SK-N-SH (cell line): ENCODE measurements around the gene PDGFB. TPM values are rescaled to one million over a fixed set of nuclear protein-coding genes. Genes with fewer than 3 reads are reported as not detected.

Experiments
- CTCF ChIA-PET: fragments of 300-600, 350-600 bp; formaldehyde crosslinking; extraction: SDS; loops from one replicate; lab custom pipeline; 2021; lab: Yijun Ruan, JAX
- POLR2A ChIA-PET: fragments of 350-600 bp; sonication (Branson Sonifier 250); formaldehyde crosslinking; extraction: SDS; loops from one replicate; lab custom pipeline; 2020; ENCODE audit warnings: antibody characterized with exemption, inconsistent platforms; lab: Yijun Ruan, JAX
- DNase-seq: peaks from one replicate; pipeline ENCODE4 v3.0.0; 2012
- H2AFZ ChIP-seq: fragments of 200-600 bp; sonication (generic); 2 replicates; pipeline ENCODE4 v1.8.1; 2016; ENCODE audit warnings: antibody characterized with exemption, mild to moderate bottlenecking, low read depth
- H3F3A ChIP-seq: fragments of 200-600 bp; sonication (generic); replicated peaks from 2 replicates; pipeline ENCODE3; 2016; ENCODE audit warnings: antibody characterized with exemption, mild to moderate bottlenecking; ENCODE audit not compliant: insufficient read depth
- H3K27ac ChIP-seq, 2 experiments: fragments of 200-500 bp in 1 of 2; fragments of 200-600 bp in 1 of 2; sonication (Bioruptor generic) in 1 of 2; sonication (generic), shearing (Covaris generic) in 1 of 2; 2 replicates each; pipeline versions ENCODE4 v1.5.1 to v1.6.1; 2014 to 2016; ENCODE audit warnings: low read depth in 2 of 2, inconsistent platforms in 1 of 2, low read length in 1 of 2, mild to moderate bottlenecking in 1 of 2, mixed read lengths in 1 of 2
- H3K27me3 ChIP-seq: fragments of 200-600 bp; sonication (generic), shearing (Covaris generic); 2 replicates; pipeline ENCODE4 v1.6.1; 2016; ENCODE audit warnings: mixed run types; ENCODE audit not compliant: insufficient read depth
- H3K36me3 ChIP-seq, 2 experiments: fragments of 200-500 bp in 1 of 2; fragments of 200-600 bp in 1 of 2; sonication (Bioruptor generic) in 1 of 2; sonication (generic) in 1 of 2; replicated peaks in 1 of 2; 2 replicates each; pipeline versions ENCODE3 to v1.5.1; 2014 to 2016; ENCODE audit warnings: low read length in 1 of 2, mild to moderate bottlenecking in 1 of 2; ENCODE audit not compliant: insufficient read depth in 2 of 2, control insufficient read depth in 1 of 2
- H3K4me1 ChIP-seq, 2 experiments: fragments of 200-500 bp in 1 of 2; fragments of 200-600 bp in 1 of 2; sonication (Bioruptor generic) in 1 of 2; sonication (generic), shearing (Covaris generic) in 1 of 2; 2 replicates each; pipeline versions ENCODE4 v1.5.1 to v1.6.1; 2014 to 2016; ENCODE audit warnings: low read depth in 1 of 2, low read length in 1 of 2, mixed run types in 1 of 2; ENCODE audit not compliant: insufficient read depth in 2 of 2, control insufficient read depth in 1 of 2
- H3K4me2 ChIP-seq: fragments of 200-600 bp; sonication (generic), shearing (Covaris generic); 2 replicates; pipeline ENCODE4 v1.6.1; 2017; ENCODE audit warnings: mixed run types
- H3K4me3 ChIP-seq, 2 experiments: fragments of 200-500 bp in 1 of 2; fragments of 200-600 bp in 1 of 2; sonication (Bioruptor generic) in 1 of 2; sonication (generic), shearing (Covaris generic) in 1 of 2; 2 replicates each; pipeline versions ENCODE4 v1.5.1 to v1.8.1; 2014 to 2016; ENCODE audit warnings: low read depth in 2 of 2, inconsistent platforms in 1 of 2, low read length in 1 of 2, mild to moderate bottlenecking in 1 of 2, mixed read lengths in 1 of 2, moderate library complexity in 1 of 2
- H3K79me2 ChIP-seq: fragments of 200-600 bp; sonication (generic); 2 replicates; pipeline ENCODE4 v1.8.1; 2017; ENCODE audit warnings: mild to moderate bottlenecking; ENCODE audit not compliant: insufficient read depth
- H3K9ac ChIP-seq: fragments of 200-600 bp; sonication (generic); 2 replicates; pipeline ENCODE4 v1.6.1; 2017; ENCODE audit warnings: mixed run types
- H3K9me2 ChIP-seq: fragments of 200-600 bp; sonication (generic); 2 replicates; pipeline ENCODE4 v1.6.1; 2017; ENCODE audit warnings: mixed run types
- H3K9me3 ChIP-seq: fragments of 200-600 bp; sonication (generic); 2 replicates; pipeline ENCODE4 v1.6.1; 2017; ENCODE audit warnings: mixed run types, mild to moderate bottlenecking, moderate library complexity
- H4K20me1 ChIP-seq: fragments of 200-600 bp; sonication (generic); 2 replicates; pipeline ENCODE4 v1.6.1; 2017; ENCODE audit warnings: mild to moderate bottlenecking, mixed run types; ENCODE audit not compliant: insufficient read depth
- FOXM1 ChIP-seq: IDR thresholded peaks from 2 replicates; pipeline ENCODE4 v1.4.0; 2012; ENCODE audit warnings: low read depth, mild to moderate bottlenecking
- MXI1 ChIP-seq: IDR thresholded peaks from 2 replicates; pipeline ENCODE4 v1.6.1; 2012; ENCODE audit warnings: mild to moderate bottlenecking, low read depth, low read length, improper control_type of control experiment
- POLR2AphosphoS5 ChIP-seq: IDR thresholded peaks from 2 replicates; pipeline ENCODE4 v1.6.1; 2012; ENCODE audit warnings: low read depth, low read length
- RCOR1 ChIP-seq: fragments of 150-350 bp; IDR thresholded peaks from 2 replicates; pipeline ENCODE4 v1.6.1; 2017; ENCODE audit warnings: antibody characterized with exemption, low read length
- RFX5 ChIP-seq: IDR thresholded peaks from 2 replicates; pipeline ENCODE4 v1.6.1; 2012; ENCODE audit warnings: mild to moderate bottlenecking, improper control_type of control experiment, low read length
- SMC3 ChIP-seq: IDR thresholded peaks from 2 replicates; pipeline ENCODE4 v1.6.1; 2012; ENCODE audit warnings: low read depth, low read length, improper control_type of control experiment
- YY1 ChIP-seq: IDR thresholded peaks from 2 replicates; pipeline ENCODE4 v1.4.0; 2012; ENCODE audit warnings: low read depth, mild to moderate bottlenecking
- whole genome bisulfite sequencing: methylation state at CpG from one replicate; pipeline ENCODE4 v1.1.6; 2017; ENCODE audit warnings: low lambda C conversion rate; 5-methylcytosine and 5-hydroxymethylcytosine counted together
- polyA plus RNA-seq, 3 experiments: library from polyadenylated mRNA; depleted of rRNA; stranded (reverse); fragments of >200 nt; gene quantifications; 2 replicates each; pipeline ENCODE4 v1.2.3, GENCODE V29; 2012
- TF ChIP-seq, protein P1 (sequence below): IDR thresholded peaks from 2 replicates; pipeline ENCODE4 v1.4.0; 2012; ENCODE audit warnings: low read depth, borderline replicate concordance

Gene PDGFB
- polyA plus RNA-seq, 1 of the 3 experiments (the other 2 are of a cell fraction), result 0.44 TPM

GRCh38 chr22:39233710-39234471 is 10.9 kb downstream of the PDGFB start:
- no peak overlapping the region for H3K9ac ChIP-seq
- POLR2A ChIA-PET, result interaction anchor here (1.0 kb wide), 1 partner anchor 76 kb away, joined by 3 read pairs; no protein-coding TSS in a partner anchor

DNA sequence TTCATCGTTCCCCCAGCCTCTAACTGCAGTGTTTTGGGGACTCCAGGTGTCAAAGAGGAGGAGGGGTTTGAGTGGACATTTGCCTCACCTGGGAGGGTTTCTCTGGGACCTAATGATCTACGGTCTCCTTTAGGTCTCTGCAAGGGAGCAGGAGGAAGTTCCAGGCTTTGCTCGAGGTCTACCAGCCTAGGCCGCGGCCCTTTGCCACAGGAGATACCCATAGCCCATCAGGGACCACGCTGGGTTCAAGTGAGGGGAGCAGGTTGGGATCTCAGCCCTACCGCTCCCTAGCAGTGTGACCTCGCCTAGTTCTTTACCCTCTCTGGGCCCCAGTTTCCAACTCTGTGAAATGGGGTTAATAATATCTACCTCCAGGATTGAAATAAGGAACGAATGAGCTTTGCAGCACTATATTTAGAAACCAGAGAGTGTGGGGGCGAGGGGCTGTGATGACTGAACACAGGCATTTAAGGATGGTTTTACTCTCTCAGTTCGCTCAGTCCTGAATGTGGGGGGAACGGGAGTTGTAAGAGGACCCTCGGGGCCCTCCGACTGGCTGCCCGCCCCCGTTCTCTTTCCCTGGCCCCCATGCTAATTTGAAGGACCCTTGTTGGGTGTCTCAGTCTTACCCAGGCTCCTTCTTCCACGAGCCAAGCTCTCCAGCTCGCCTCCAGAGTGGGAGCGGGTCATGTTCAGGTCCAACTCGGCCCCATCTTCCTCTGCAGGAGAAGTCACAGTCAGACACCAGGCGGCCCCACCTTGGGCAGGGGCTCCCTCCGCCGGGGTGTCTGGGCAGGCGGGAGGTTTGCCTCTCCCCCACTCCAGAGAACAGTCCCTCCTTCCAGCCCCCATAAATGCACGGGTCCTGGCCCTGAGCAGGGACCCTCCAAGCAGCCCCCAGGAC is 11.7 kb downstream of the PDGFB start:
- CTCF ChIA-PET, result no interaction called here
- DNase-seq, result no peak
- 94% methylated on average over 5 of the region's 25 CpGs for WGBS
- Histone ChIP-seq H3K4me1 (no peaks in the 10 kb centered on the region), H3K27ac (no peak overlapping the region), H3K79me2 (no peaks in the 10 kb centered on the region), H3F3A (no peaks in the 10 kb centered on the region), H3K9ac (no peak overlapping the region), H3K4me2 (no peak overlapping the region), H3K36me3 (no peaks in the 10 kb centered on the region), H4K20me1 (no peaks in the 10 kb centered on the region), H3K9me2 (no peaks in the 10 kb centered on the region), H3K9me3 (no peaks in the 10 kb centered on the region), H3K27me3 (no peaks in the 10 kb centered on the region), H2AFZ (no peak overlapping the region), H3K4me3 (no peak overlapping the region)
- POLR2A ChIA-PET, result no interaction called here
- TF ChIP-seq YY1 (no peak), POLR2AphosphoS5 (no peak)

More at GRCh38 chr22:39233710-39234471, 10.9 kb downstream of the PDGFB start:
- H3K27ac ChIP-seq, result no peak overlapping the region
- TF ChIP-seq FOXM1 (no peak), RCOR1 (no peak), MXI1 (no peak), SMC3 (no peak), RFX5 (no peak)
- TF ChIP-seq, protein P1, sequence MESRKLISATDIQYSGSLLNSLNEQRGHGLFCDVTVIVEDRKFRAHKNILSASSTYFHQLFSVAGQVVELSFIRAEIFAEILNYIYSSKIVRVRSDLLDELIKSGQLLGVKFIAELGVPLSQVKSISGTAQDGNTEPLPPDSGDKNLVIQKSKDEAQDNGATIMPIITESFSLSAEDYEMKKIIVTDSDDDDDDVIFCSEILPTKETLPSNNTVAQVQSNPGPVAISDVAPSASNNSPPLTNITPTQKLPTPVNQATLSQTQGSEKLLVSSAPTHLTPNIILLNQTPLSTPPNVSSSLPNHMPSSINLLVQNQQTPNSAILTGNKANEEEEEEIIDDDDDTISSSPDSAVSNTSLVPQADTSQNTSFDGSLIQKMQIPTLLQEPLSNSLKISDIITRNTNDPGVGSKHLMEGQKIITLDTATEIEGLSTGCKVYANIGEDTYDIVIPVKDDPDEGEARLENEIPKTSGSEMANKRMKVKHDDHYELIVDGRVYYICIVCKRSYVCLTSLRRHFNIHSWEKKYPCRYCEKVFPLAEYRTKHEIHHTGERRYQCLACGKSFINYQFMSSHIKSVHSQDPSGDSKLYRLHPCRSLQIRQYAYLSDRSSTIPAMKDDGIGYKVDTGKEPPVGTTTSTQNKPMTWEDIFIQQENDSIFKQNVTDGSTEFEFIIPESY, result no peak
- no peak overlapping the region for H3K4me3 ChIP-seq
- no peaks in the 10 kb centered on the region for H3K9me3 ChIP-seq
- H3F3A ChIP-seq, result no peaks in the 10 kb centered on the region
- H2AFZ ChIP-seq, result no peak overlapping the region
- no peak overlapping the region for H3K4me2 ChIP-seq
- H3K79me2 ChIP-seq, result no peaks in the 10 kb centered on the region
- H3K36me3 ChIP-seq, result no peaks in the 10 kb centered on the region
- 90% methylated on average over 13 of the region's 16 CpGs for WGBS
- no peaks in the 10 kb centered on the region for H3K27me3 ChIP-seq
- H3K9me2 ChIP-seq, result no peaks in the 10 kb centered on the region
- no peaks in the 10 kb centered on the region for H4K20me1 ChIP-seq
- H3K4me1 ChIP-seq, result no peaks in the 10 kb centered on the region; a peak in 1 of 4 replicates
- no peak for DNase-seq
- CTCF ChIA-PET, result no interaction called here
